GM12878 (cell line): ENCODE data around the gene ETV4. TPM values are rescaled to one million over a fixed set of nuclear protein-coding genes. Genes with fewer than 3 reads are reported as not detected.

Experiments
- ATAC-seq: fragments of 200-7000 bp; cut with Tn5 transposase; 3 replicates; pipeline ENCODE4 v1.9.1; 2020; ENCODE audit warnings: mild to moderate bottlenecking, moderate library complexity
- BruUV-seq: library from RNA; stranded (reverse); fragments of 400-500 nt; replicated peaks from 2 replicates; lab custom pipeline; 2021; lab: Mats Ljungman, UMichigan
- CTCF ChIA-PET: fragments of 300-600 bp; sonication (Branson Sonifier 250); formaldehyde crosslinking; extraction: SDS; loops from one replicate; lab custom pipeline; 2021; ENCODE audit warnings: inconsistent platforms; lab: Yijun Ruan, JAX
- POLR2A ChIA-PET: fragments of 350-600 bp; formaldehyde crosslinking; extraction: SDS; loops from one replicate; lab custom pipeline; 2021; ENCODE audit warnings: inconsistent platforms; lab: Charles Lee
- RAD21 ChIA-PET: fragments of 300-600 bp; sonication (Branson Sonifier 250); formaldehyde crosslinking; loops from one replicate; lab custom pipeline; 2023; ENCODE audit warnings: antibody characterized with exemption; ENCODE audit not compliant: unreplicated experiment; lab: Charles Lee
- SMC1A ChIA-PET: fragments of 300-600 bp; sonication (Branson Sonifier 250); formaldehyde crosslinking; loops from one replicate; lab custom pipeline; 2023; ENCODE audit not compliant: unreplicated experiment, uncharacterized antibody; lab: Charles Lee
- DNase-seq: peaks from one replicate; pipeline ENCODE4 v3.0.0-alpha.2; 2011; ENCODE audit warnings: low read depth, low spot score
- FAIRE-seq: peaks from 3 replicates; lab custom pipeline; 2011; peaks lifted over from hg19 to GRCh38; lab: Jason Lieb, UNC
- H2AFZ ChIP-seq: 2 replicates; pipeline ENCODE4 v1.6.0; 2011; ENCODE audit warnings: low read depth, low read length, control low read depth; ENCODE audit not compliant: control insufficient read depth
- H3K27ac ChIP-seq: 2 replicates; pipeline ENCODE4 v1.5.1; 2011; ENCODE audit warnings: control low read depth; ENCODE audit not compliant: control insufficient read depth, insufficient read depth
- H3K27me3 ChIP-seq, 2 experiments: replicated peaks in 1 of 2; 2 replicates each; pipeline versions ENCODE4 v1.6.0 to v1.6.1; 2011; ENCODE audit warnings: low read length in 1 of 2; ENCODE audit not compliant: control insufficient read depth in 2 of 2, insufficient read depth in 2 of 2
- H3K36me3 ChIP-seq, 2 experiments: 2 replicates each; pipeline ENCODE4 v1.5.1; 2011; ENCODE audit warnings: low read length in 1 of 2; ENCODE audit not compliant: control insufficient read depth in 2 of 2, insufficient read depth in 2 of 2
- H3K4me1 ChIP-seq: 2 replicates; pipeline ENCODE4 v1.6.1; 2011; ENCODE audit warnings: mild to moderate bottlenecking, low read length, moderate library complexity, mixed read lengths; ENCODE audit not compliant: control insufficient read depth, insufficient read depth
- H3K4me2 ChIP-seq: 2 replicates; pipeline ENCODE4 v1.6.0; 2011; ENCODE audit warnings: control low read depth; ENCODE audit not compliant: control insufficient read depth, insufficient read depth
- H3K4me3 ChIP-seq: fragments of 200-600 bp; sonication (generic); 2 replicates; pipeline ENCODE4 v1.5.1; 2016
- H3K79me2 ChIP-seq: 2 replicates; pipeline ENCODE4 v1.6.0; 2011; ENCODE audit warnings: low read length; ENCODE audit not compliant: control insufficient read depth, insufficient read depth
- H3K9ac ChIP-seq: 2 replicates; pipeline ENCODE4 v1.8.0; 2011; ENCODE audit warnings: low read length, control low read depth, mixed read lengths; ENCODE audit not compliant: control insufficient read depth, insufficient read depth
- H3K9me3 ChIP-seq: replicated peaks from 3 replicates; pipeline ENCODE4 v1.5.1; 2011; ENCODE audit warnings: mild to moderate bottlenecking, low read length; ENCODE audit not compliant: control insufficient read depth, insufficient read depth
- H4K20me1 ChIP-seq: 2 replicates; pipeline ENCODE4 v1.6.0; 2011; ENCODE audit not compliant: control insufficient read depth, insufficient read depth
- CREM ChIP-seq: IDR thresholded peaks from 2 replicates; pipeline ENCODE4 v1.6.1; 2014; ENCODE audit warnings: antibody characterized with exemption, low read depth
- EGR1 ChIP-seq, 2 experiments: IDR thresholded peaks; 1 replicate in 1 of 2; 2 replicates in 1 of 2; pipeline ENCODE4 v1.6.1; 2011 to 2012; ENCODE audit warnings: low read depth in 2 of 2, low read length in 2 of 2, borderline replicate concordance in 1 of 2, mild to moderate bottlenecking in 1 of 2, moderate library complexity in 1 of 2
- HDAC6 ChIP-seq: fragments of 200-600 bp; sonication (generic); IDR thresholded peaks from one replicate; pipeline ENCODE4 v1.8.0; 2017; ENCODE audit warnings: antibody characterized with exemption; ENCODE audit not compliant: unreplicated experiment
- HDGF ChIP-seq: fragments of 450-650 bp; IDR thresholded peaks from 2 replicates; pipeline ENCODE4 v1.6.1; 2016; ENCODE audit warnings: antibody characterized with exemption
- NFYB ChIP-seq: IDR thresholded peaks from 2 replicates; pipeline ENCODE4 v1.6.1; 2011; ENCODE audit warnings: low read depth, mild to moderate bottlenecking, low read length, improper control_type of control experiment, moderate library complexity; ENCODE audit not compliant: insufficient read depth
- PML ChIP-seq: IDR thresholded peaks from 2 replicates; pipeline ENCODE4 v1.6.1; 2012; ENCODE audit warnings: low read length, inconsistent platforms
- POU2F2 ChIP-seq: IDR thresholded peaks from 3 replicates; pipeline ENCODE4 v1.6.1; 2011; ENCODE audit warnings: low read depth, mild to moderate bottlenecking, low read length, borderline replicate concordance
- RAD21 ChIP-seq: IDR thresholded peaks from 2 replicates; pipeline ENCODE4 v1.6.1; 2011; ENCODE audit warnings: mild to moderate bottlenecking, low read depth, low read length, moderate library complexity; ENCODE audit not compliant: insufficient read depth
- RB1 ChIP-seq: fragments of 450-650 bp; formaldehyde crosslinking; IDR thresholded peaks from 2 replicates; pipeline ENCODE4 v1.6.1; 2017; ENCODE audit warnings: mild to moderate bottlenecking, borderline replicate concordance
- RELA ChIP-seq: fragments of 450-650 bp; IDR thresholded peaks from 2 replicates; pipeline ENCODE4 v1.8.0; 2014; ENCODE audit warnings: borderline replicate concordance; ENCODE audit not compliant: partially characterized antibody
- SMARCA5 ChIP-seq: fragments of 450-650 bp; IDR thresholded peaks from 2 replicates; pipeline ENCODE4 v1.6.1; 2017; ENCODE audit warnings: mild to moderate bottlenecking
- WRNIP1 ChIP-seq: IDR thresholded peaks from 2 replicates; pipeline ENCODE4 v1.6.1; 2011; ENCODE audit warnings: low read depth, low read length, improper control_type of control experiment, borderline replicate concordance
- ZNF622 ChIP-seq: fragments of 450-650 bp; IDR thresholded peaks from 2 replicates; pipeline ENCODE4 v1.6.1; 2017; ENCODE audit warnings: mild to moderate bottlenecking, inconsistent platforms
- WGBS: methylation state at CpG from one replicate; pipeline ENCODE4 v1.1.6; 2016; ENCODE audit warnings: low lambda C conversion rate; ENCODE audit not compliant: insufficient replicate concordance, insufficient coverage; ENCODE audit errors: missing lambda C conversion rate; 5-methylcytosine and 5-hydroxymethylcytosine counted together
- in situ Hi-C: fragments of 300-500 bp; cut with MboI; formaldehyde crosslinking; loops from 9 replicates; pipeline ENCODE4 v1.14.3; 2018; ENCODE audit warnings: mixed read lengths
- intact Hi-C: fragments of 100-400 bp; cut with micrococcal nuclease; formaldehyde crosslinking; loops from one replicate; pipeline ENCODE4 v1.14.2; 2022; ENCODE audit not compliant: unreplicated experiment
- polyA plus RNA-seq, 11 experiments: library from polyadenylated mRNA; depleted of rRNA in 4 of 11; unstranded in 6 of 11; stranded (reverse) in 5 of 11; fragments of >200 nt; fragmentation: Nextera tagmentation in 4 of 11; fragmentation: Illumina TruSeq in 1 of 11; extraction: Ambion mirVana in 4 of 11; extraction: Trizol in 1 of 11; gene quantifications; 1 replicate in 1 of 11; 2 replicates in 10 of 11; pipeline versions ENCODE4 v1.2.1 to v1.2.3, GENCODE V29; 2011 to 2016; ENCODE audit warnings: inconsistent platforms in 2 of 11, missing spikeins in 2 of 11, low read depth in 1 of 11
- total RNA-seq, 4 experiments: library from RNA; depleted of rRNA in 3 of 4; stranded (reverse); fragments of >200 nt in 3 of 4; fragmentation: Illumina TruSeq in 1 of 4; extraction: Trizol in 1 of 4; gene quantifications; 2 replicates each; pipeline versions ENCODE4 v1.2.1 to v1.2.3, GENCODE V29; 2013 to 2021
- TF ChIP-seq, protein P1 (sequence below): IDR thresholded peaks from 2 replicates; pipeline ENCODE4 v1.6.1; 2012; ENCODE audit warnings: low read length, inconsistent platforms
- TF ChIP-seq, protein P2 (sequence below): IDR thresholded peaks from 2 replicates; pipeline ENCODE4 v1.6.1; 2011; ENCODE audit warnings: low read depth, low read length, improper control_type of control experiment, borderline replicate concordance
- TF ChIP-seq, protein P3 (sequence below): fragments of 450-650 bp; IDR thresholded peaks from 2 replicates; pipeline ENCODE4 v1.6.1; 2018; ENCODE audit warnings: borderline replicate concordance, mild to moderate bottlenecking; ENCODE audit not compliant: partially characterized antibody
- TF ChIP-seq, protein P4 (sequence below): fragments of 450-650 bp; IDR thresholded peaks from 2 replicates; pipeline ENCODE4 v1.6.1; 2017; ENCODE audit warnings: low read depth, mild to moderate bottlenecking, moderate library complexity

Gene ETV4
- total and polyA plus RNA-seq, 10 of the 15 experiments (the other 5 are each of a cell fraction or from before 2014, with no cell fraction given): 0.19 to 14.5 (median 1.8) TPM

DNA sequence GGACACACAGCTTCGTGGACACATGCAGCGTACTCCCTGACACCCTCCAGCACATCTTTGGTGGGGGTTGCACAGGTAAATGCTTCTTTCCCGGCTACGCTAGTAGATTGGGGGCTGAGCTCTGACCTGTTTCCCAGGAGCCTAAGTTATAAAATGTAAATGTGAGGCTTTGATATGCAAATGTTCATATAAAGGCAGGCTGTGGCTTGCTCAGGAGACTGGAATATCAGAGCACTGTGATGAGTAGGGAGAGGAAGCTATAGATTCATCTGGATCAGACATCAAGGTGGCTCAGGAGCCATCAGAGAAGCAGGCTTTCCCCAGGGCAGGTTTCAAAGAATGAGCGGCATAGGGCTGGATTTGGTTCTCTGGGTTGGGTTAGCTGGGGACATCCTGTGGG is 3.4 kb upstream of the ETV4 start (continued):
- TF ChIP-seq SMARCA5 (no peak), PML (no peak), EGR1 (IDR thresholded peaks at IDR 0.05; ENCODE audit: borderline replicate concordance in 1 of 2, low read depth in 2 of 2, low read length in 2 of 2) (no peak), NFYB (no peak)

DNA sequence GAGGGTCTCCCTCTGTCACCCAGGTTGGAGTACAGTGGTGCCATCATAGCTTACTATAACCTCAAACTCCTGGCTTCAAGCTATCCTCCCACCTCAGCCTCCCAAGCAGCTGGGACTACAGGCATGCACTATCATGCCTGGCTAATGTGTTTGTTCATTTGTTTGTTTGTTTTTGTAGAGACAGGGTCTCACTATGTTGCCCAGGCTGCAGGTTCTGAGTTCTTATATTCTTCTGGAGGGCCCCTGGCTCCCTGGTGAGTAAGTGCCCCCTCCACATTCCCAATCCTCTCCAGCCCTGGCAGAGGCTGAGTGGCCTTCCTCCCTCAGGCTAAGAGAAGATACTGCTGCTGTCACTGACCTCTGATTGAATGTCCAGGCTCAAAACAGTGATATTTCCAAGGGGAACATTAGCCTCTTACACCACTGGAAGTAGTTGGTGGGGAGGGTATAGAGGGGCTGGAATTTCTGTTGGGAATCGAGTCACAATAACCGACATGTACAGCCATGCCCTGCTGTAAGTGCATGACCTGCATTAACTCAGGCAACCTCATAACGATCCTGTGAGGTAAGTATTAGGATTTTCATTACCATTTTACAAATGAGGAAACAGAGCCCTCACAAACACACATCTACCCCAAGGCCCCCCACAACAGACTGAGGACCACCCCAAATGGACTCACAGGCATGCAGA is 2.7 kb upstream of the ETV4 start:
- peaks cover 2% of the 10 kb centered on the region; the same call in 1 of the 2 replicates for H4K20me1 ChIP-seq
- ChIA-PET RAD21 (interaction anchor here (1.1 to 1.2 kb wide), 2 partner anchors 65 to 155 kb away, joined by 3 to 4 read pairs; partner anchors contain the start of gene DHX8), SMC1A (no interaction called here), POLR2A (interaction anchor here (0.6 kb wide), 1 partner anchor 36 kb away, joined by 3 read pairs; no protein-coding TSS in a partner anchor), CTCF (no interaction called here)
- no peaks in the 10 kb centered on the region for H3K79me2 ChIP-seq
- intact Hi-C loops (no loop called here), in situ Hi-C loops (no loop called here)
- no peaks in the 10 kb centered on the region for H3K9me3 ChIP-seq
- BruUV-seq: no TSS peak
- peaks cover 0 to 4% of the 10 kb centered on the region in 2 experiments; a peak in 2 of 4 replicates for H3K27me3 ChIP-seq
- 8% methylated on average over 3 of the region's 3 CpGs for WGBS
- H2AFZ ChIP-seq: no peak overlapping the region
- DNase-seq: no peak
- H3K27ac ChIP-seq: no peak overlapping the region
- H3K4me3 ChIP-seq: no peak overlapping the region
- H3K4me1 ChIP-seq: peaks cover 3% of the 10 kb centered on the region; the same call in 1 of the 2 replicates
- no peak for ATAC-seq
- H3K36me3 ChIP-seq: no peaks in the 10 kb centered on the region
- no peak overlapping the region for H3K4me2 ChIP-seq
- no peak for FAIRE-seq
- no peak overlapping the region for H3K9ac ChIP-seq
- TF ChIP-seq RB1 (no peak), CREM (no peak), POU2F2 (no peak), RELA (no peak), RAD21 (no peak), ZNF622 (no peak), HDAC6 (no peak), HDGF (no peak), WRNIP1 (no peak)
- TF ChIP-seq, protein P1, sequence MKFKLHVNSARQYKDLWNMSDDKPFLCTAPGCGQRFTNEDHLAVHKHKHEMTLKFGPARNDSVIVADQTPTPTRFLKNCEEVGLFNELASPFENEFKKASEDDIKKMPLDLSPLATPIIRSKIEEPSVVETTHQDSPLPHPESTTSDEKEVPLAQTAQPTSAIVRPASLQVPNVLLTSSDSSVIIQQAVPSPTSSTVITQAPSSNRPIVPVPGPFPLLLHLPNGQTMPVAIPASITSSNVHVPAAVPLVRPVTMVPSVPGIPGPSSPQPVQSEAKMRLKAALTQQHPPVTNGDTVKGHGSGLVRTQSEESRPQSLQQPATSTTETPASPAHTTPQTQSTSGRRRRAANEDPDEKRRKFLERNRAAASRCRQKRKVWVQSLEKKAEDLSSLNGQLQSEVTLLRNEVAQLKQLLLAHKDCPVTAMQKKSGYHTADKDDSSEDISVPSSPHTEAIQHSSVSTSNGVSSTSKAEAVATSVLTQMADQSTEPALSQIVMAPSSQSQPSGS: no peak
- TF ChIP-seq, protein P2, sequence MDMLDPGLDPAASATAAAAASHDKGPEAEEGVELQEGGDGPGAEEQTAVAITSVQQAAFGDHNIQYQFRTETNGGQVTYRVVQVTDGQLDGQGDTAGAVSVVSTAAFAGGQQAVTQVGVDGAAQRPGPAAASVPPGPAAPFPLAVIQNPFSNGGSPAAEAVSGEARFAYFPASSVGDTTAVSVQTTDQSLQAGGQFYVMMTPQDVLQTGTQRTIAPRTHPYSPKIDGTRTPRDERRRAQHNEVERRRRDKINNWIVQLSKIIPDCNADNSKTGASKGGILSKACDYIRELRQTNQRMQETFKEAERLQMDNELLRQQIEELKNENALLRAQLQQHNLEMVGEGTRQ: no peak
- TF ChIP-seq, protein P3, sequence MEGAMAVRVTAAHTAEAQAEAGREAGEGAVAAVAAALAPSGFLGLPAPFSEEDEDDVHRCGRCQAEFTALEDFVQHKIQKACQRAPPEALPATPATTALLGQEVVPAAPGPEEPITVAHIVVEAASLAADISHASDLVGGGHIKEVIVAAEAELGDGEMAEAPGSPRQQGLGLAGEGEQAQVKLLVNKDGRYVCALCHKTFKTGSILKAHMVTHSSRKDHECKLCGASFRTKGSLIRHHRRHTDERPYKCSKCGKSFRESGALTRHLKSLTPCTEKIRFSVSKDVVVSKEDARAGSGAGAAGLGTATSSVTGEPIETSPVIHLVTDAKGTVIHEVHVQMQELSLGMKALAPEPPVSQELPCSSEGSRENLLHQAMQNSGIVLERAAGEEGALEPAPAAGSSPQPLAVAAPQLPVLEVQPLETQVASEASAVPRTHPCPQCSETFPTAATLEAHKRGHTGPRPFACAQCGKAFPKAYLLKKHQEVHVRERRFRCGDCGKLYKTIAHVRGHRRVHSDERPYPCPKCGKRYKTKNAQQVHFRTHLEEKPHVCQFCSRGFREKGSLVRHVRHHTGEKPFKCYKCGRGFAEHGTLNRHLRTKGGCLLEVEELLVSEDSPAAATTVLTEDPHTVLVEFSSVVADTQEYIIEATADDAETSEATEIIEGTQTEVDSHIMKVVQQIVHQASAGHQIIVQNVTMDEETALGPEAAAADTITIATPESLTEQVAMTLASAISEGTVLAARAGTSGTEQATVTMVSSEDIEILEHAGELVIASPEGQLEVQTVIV: no peak
- TF ChIP-seq, protein P4, sequence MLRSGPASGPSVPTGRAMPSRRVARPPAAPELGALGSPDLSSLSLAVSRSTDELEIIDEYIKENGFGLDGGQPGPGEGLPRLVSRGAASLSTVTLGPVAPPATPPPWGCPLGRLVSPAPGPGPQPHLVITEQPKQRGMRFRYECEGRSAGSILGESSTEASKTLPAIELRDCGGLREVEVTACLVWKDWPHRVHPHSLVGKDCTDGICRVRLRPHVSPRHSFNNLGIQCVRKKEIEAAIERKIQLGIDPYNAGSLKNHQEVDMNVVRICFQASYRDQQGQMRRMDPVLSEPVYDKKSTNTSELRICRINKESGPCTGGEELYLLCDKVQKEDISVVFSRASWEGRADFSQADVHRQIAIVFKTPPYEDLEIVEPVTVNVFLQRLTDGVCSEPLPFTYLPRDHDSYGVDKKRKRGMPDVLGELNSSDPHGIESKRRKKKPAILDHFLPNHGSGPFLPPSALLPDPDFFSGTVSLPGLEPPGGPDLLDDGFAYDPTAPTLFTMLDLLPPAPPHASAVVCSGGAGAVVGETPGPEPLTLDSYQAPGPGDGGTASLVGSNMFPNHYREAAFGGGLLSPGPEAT: no peak
